Renal pelvis (tissue), 12 donors: Measurements from ENCODE around the gene CIAO2B. TPM values are rescaled to one million over a fixed set of nuclear protein-coding genes. Genes with fewer than 3 reads are reported as not detected.
A peak's percentile ranks its signal among the peaks of the same experiment; 100 is the strongest.
"Not testable (repeated sequence)": the region's sequence is repeated elsewhere in the genome, so short reads cannot be mapped to it uniquely, and the experiment has no call there.

ENCODE experiments used
- DNase-seq: peaks from one replicate; pipeline ENCODE4 v3.0.0-alpha.2; 2013
- long read RNA-seq, 16 experiments: transcript quantifications; one replicate each; lab custom pipeline, GENCODE V29; 2026
- polyA plus RNA-seq, 3 donors: library from polyadenylated mRNA; unstranded; fragments of 120-200 nt; gene quantifications; one replicate each; pipeline ENCODE4 v1.2.1, GENCODE V29; 2013; ENCODE audit not compliant: insufficient read length in 3 of 3

Gene CIAO2B
- 100 to 1,000 TPM in 1 of 3 donors, 10 to 100 TPM in 2; 95.1 to 102 (median 99.3) TPM for polyA plus RNA-seq
- long read RNA-seq, donor 1, transcript CIAO2B-203 (4 exons, 718 nt): minor isoform, 5 of 268 reads
- long read RNA-seq, donor 1, transcript CIAO2B-201 (5 exons, 676 nt): major isoform, 88 of 268 reads
- long read RNA-seq, donor 1, partial matches to known transcripts: 167 of 268 reads
- long read RNA-seq, donor 1, other reads (novel, unspliced or antisense): 8 of 268 reads
- long read RNA-seq, donor 2, transcript CIAO2B-203 (4 exons, 718 nt): minor isoform, 9 of 108 reads
- long read RNA-seq, donor 2, transcript CIAO2B-201 (5 exons, 676 nt): major isoform, 98 of 108 reads
- long read RNA-seq, donor 2, partial matches to known transcripts: 0 of 108 reads
- long read RNA-seq, donor 2, other reads (novel, unspliced or antisense): 0 of 108 reads
- long read RNA-seq, donor 3, transcript CIAO2B-203 (4 exons, 718 nt): minor isoform, 6 of 169 reads
- long read RNA-seq, donor 3, transcript CIAO2B-201 (5 exons, 676 nt): major isoform, 91 of 169 reads
- long read RNA-seq, donor 3, partial matches to known transcripts: 66 of 169 reads
- long read RNA-seq, donor 3, other reads (novel, unspliced or antisense): 5 of 169 reads
- long read RNA-seq, donor 4, transcript CIAO2B-201 (5 exons, 676 nt): major isoform, 111 of 124 reads
- long read RNA-seq, donor 4, transcript CIAO2B-203 (4 exons, 718 nt): minor isoform, 7 of 124 reads
- long read RNA-seq, donor 4, partial matches to known transcripts: 5 of 124 reads
- long read RNA-seq, donor 4, other reads (novel, unspliced or antisense): 0 of 124 reads
- long read RNA-seq, donor 5, transcript CIAO2B-203 (4 exons, 718 nt): minor isoform, 5 of 65 reads
- long read RNA-seq, donor 5, transcript CIAO2B-201 (5 exons, 676 nt): major isoform, 60 of 65 reads
- long read RNA-seq, donor 5, partial matches to known transcripts: 0 of 65 reads
- long read RNA-seq, donor 5, other reads (novel, unspliced or antisense): 0 of 65 reads
- long read RNA-seq, donor 6, transcript CIAO2B-203 (4 exons, 718 nt): minor isoform, 6 of 76 reads
- long read RNA-seq, donor 6, transcript CIAO2B-201 (5 exons, 676 nt): major isoform, 69 of 76 reads
- long read RNA-seq, donor 6, partial matches to known transcripts: 0 of 76 reads
- long read RNA-seq, donor 6, other reads (novel, unspliced or antisense): 0 of 76 reads
- long read RNA-seq, donor 7, transcript CIAO2B-201 (5 exons, 676 nt): major isoform, 140 of 149 reads
- long read RNA-seq, donor 7, transcript CIAO2B-203 (4 exons, 718 nt): minor isoform, 9 of 149 reads
- long read RNA-seq, donor 7, partial matches to known transcripts: 0 of 149 reads
- long read RNA-seq, donor 7, other reads (novel, unspliced or antisense): 0 of 149 reads
- long read RNA-seq, donor 8, transcript CIAO2B-201 (5 exons, 676 nt): major isoform, 39 of 42 reads
- long read RNA-seq, donor 8, partial matches to known transcripts: 0 of 42 reads
- long read RNA-seq, donor 8, other reads (novel, unspliced or antisense): 0 of 42 reads
- long read RNA-seq, donor 9, transcript CIAO2B-203 (4 exons, 718 nt): minor isoform, 8 of 111 reads
- long read RNA-seq, donor 9, transcript CIAO2B-201 (5 exons, 676 nt): major isoform, 93 of 111 reads
- long read RNA-seq, donor 9, partial matches to known transcripts: 10 of 111 reads
- long read RNA-seq, donor 9, other reads (novel, unspliced or antisense): 0 of 111 reads
- long read RNA-seq, donor 10, transcript CIAO2B-201 (5 exons, 676 nt): major isoform, 74 of 81 reads
- long read RNA-seq, donor 10, transcript CIAO2B-203 (4 exons, 718 nt): minor isoform, 7 of 81 reads
- long read RNA-seq, donor 10, partial matches to known transcripts: 0 of 81 reads
- long read RNA-seq, donor 10, other reads (novel, unspliced or antisense): 0 of 81 reads
- long read RNA-seq, donor 11, transcript CIAO2B-201 (5 exons, 676 nt): major isoform, 59 of 67 reads
- long read RNA-seq, donor 11, transcript CIAO2B-203 (4 exons, 718 nt): minor isoform, 8 of 67 reads
- long read RNA-seq, donor 11, partial matches to known transcripts: 0 of 67 reads
- long read RNA-seq, donor 11, other reads (novel, unspliced or antisense): 0 of 67 reads
- long read RNA-seq, donor 12, transcript CIAO2B-203 (4 exons, 718 nt): minor isoform, 7 of 101 reads
- long read RNA-seq, donor 12, transcript CIAO2B-201 (5 exons, 676 nt): major isoform, 90 of 101 reads
- long read RNA-seq, donor 12, partial matches to known transcripts: 0 of 101 reads
- long read RNA-seq, donor 12, other reads (novel, unspliced or antisense): 0 of 101 reads
- long read RNA-seq, donor 13, transcript CIAO2B-201 (5 exons, 676 nt): major isoform, 45 of 54 reads
- long read RNA-seq, donor 13, partial matches to known transcripts: 6 of 54 reads
- long read RNA-seq, donor 13, other reads (novel, unspliced or antisense): 0 of 54 reads
- long read RNA-seq, donor 14: 0 reads
- long read RNA-seq, donor 15: 0 reads
- long read RNA-seq, donor 16, transcript CIAO2B-201 (5 exons, 676 nt): major isoform, 106 of 113 reads
- long read RNA-seq, donor 16, transcript CIAO2B-203 (4 exons, 718 nt): minor isoform, 7 of 113 reads
- long read RNA-seq, donor 16, partial matches to known transcripts: 0 of 113 reads
- long read RNA-seq, donor 16, other reads (novel, unspliced or antisense): 0 of 113 reads

- peak; percentile 89 for DNase-seq
Measured at GRCh38 chr16:66934138-66934838, at the start of gene CIAO2B. Gene CIAO2B (minus strand): TSS chr16:66934402. CDS start chr16:66934364, 38 bp downstream.

DNA sequence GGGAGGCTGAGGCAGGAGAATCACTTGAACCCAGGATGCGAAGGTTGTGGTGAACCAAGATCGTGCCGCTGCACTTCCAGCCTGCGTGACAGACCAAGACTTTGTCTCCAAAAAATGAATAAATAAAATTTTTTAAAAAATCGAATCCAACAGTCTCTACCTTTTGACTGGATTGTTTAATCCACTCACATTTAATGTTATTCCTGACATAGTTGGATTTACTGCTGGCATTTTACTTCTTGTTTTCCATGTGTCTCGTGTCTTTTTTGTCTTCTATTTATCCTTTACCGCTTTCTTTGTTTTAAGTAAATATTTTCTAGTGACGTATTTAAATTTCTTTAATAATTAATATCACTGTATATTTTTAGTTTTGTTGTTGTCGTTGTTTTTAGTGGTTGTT lies 48.8 kb upstream of the CIAO2B start:
- DNase-seq: no peak

GRCh38 chr16:66979011-66979717 lies 45.0 kb upstream of the CIAO2B start:
- DNase-seq: no peak

DNA sequence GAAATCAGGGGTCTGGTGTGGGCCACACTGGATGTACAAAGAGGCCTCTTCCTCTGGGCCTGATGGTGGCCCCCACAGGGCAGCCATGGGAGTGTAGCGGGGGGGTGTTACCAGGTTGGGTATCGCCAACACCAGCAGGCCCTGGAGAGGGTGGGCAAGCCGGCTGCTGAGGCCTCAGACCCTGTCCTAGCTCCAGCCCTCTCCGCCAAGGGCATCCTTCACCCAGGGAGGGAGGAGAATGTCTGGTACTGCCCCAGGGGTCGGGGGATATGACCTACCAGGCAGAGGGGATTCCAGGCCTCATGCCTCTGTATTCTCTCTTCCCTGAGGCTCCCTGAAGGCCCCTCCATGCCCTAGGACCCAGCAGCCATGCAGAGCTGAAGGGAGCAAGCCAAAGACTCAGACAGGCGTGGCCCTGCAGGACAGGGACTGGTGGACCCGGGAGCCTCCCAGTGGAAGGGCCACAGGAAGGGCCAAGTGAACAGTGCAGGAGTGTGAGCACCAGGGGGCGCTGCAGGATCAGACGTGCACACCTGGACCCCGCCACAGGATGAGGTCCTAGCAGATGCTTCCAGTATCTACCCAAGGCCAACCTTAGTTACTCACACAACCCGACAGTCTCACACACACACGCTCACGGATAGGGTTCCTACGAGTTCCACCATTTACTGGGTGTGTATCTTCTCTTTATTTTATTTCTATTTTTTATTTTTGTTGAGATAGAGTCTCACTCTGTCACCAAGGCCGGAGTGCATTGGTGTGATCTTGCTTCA lies 43.3 kb upstream of the CIAO2B start:
- DNase-seq: peak; percentile 70

GRCh38 chr16:66976746-66977145 lies 42.5 kb upstream of the CIAO2B start:
- DNase-seq: no peak

DNA sequence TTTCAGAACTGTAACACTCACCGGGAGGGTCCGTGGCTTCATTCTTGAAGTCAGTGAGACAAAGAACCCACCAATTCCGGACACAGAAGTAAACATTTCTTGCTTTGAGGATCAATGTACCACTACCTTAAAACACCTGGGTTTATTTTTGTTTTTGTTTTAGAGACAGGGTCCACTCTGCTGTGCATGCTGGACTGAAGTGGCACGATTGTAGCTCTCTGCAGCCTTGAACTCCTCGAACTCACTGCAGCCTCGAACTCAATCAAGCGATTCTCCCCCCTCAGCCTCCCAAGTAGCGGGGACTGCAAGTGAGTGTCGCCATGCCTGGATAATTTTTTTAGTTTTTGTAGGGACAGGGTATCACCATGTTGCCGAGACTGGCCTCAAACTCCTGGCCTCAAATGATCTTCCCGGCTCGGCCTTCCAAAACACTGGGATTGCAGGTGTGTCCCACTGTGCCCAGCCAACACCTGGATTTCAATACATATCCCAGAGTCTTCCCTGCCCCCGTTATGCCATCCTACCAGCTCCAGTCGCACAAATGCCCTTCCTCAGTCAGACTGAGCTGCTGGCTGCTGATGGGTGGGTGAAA lies 41.2 kb upstream of the CIAO2B start:
- no peak for DNase-seq

DNA sequence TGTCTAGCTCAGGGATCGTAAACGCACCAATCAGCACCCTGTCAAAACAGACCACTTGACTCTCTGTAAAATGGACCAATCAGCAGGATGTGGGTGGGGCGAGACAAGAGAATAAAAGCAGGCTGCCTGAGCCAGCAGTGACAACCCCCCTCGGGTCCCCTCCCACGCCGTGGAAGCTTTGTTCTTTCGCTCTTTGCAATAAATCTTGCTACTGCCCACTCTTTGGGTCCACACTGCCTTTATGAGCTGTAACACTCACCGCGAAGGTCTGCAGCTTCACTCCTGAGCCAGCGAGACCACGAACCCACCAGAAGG lies 40.7 kb upstream of the CIAO2B start:
- not testable (repeated sequence) for DNase-seq

GRCh38 chr16:66974156-66974931 lies 40.1 kb upstream of the CIAO2B start:
- DNase-seq: not testable (repeated sequence)

DNA sequence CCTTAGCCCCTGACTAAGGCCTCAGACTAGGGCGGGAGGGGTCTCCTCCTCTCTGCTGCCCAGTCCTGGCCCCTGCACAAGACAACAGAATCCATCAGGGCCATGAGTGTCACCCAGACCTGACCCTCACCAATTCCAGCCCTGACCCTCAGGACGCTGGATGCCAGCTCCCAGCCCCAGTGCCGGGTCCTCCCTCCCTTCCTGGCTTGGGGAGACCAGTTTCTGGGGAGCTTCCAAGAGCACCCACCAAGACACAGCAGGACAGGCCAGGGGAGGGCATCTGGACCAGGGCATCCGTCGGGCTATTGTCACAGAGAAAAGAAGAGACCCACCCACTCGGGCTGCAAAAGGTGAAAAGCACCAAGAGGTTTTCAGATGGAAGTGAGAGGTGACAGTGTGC lies 39.5 kb upstream of the CIAO2B start:
- DNase-seq: no peak

DNA sequence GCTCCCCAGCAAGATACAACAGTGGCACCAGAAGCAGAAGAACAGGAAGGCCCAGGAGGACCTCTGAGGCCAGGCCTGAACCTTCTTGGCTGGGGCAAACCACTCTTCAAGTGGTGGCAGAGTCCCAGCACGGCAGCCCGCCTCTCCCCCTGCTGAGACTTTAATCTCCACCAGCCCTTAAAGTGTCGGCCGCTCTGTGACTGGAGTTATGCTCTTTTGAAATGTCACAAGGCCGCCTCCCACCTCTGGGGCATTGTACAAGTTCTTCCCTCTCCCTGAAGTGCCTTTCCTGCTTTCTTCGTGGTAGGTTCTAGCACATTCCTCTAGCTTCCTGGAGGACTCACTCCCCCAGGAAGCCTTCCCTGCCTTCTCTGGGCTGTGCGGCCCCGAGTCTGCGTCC lies 38.8 kb upstream of the CIAO2B start:
- DNase-seq: no peak

DNA sequence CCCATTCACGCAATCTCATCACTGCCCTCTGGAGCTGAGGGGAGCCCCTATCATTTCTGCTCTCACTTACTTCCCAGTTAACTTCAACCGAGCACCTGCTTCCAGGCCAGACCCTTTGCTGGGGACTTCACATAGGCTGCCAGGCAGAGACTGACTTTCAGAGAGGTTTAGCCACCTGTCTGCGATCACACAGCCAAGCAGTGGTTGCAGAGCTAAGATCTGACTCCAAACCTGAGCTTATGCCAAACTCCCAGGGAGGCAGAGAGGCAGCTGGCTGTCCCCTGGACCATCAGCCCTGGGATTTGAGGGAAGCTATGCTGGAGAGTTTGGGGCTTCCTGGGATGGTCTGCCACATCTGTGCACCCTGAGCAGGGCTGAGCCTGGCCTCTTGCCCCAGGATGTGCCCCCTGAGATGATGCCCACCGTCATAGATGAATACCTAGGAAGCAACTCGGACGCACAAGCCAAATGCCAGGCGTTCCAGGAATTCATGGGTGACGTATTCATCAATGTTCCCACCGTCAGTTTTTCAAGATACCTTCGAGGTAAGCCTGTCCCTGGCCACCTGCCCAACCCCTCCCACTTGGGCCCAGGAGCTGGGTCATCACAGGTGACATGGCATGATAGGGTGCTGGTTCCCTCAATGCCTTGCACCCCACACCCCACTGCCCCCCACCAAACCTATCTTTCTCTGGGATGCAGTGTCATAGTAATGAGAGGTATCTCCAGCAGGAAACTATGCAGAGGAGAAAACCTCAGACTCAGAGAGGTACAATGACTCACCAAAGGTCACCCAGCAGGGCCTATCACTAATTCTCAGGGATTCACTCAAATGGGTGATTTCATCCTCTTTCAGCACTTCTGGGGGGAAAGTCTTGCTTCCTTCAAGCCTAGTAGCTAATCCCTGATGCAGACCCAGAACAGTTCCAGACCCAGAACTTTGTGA lies 36.8 kb upstream of the CIAO2B start:
- DNase-seq: no peak

- no peak for DNase-seq
Measured at GRCh38 chr16:66968847-66969246, 34.6 kb upstream of the CIAO2B start.

DNA sequence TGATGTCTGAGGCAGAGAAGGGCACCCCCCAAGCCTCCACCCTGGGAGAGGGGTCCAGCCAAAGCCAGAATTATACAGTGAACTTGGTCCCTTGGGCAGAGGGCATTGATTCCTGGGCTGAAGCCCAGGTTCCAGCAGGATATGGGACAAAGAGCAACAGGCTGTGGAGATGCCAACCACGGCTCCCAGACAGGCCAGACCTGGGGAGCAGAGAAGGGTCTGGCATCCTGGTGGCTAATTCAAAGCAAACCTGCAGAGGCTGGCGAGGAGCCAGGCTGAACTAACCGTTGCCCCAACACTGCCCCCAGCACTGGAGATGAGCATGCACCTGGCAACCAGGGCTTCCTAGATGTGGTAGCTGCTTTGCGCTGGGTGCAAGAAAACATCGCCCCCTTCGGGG lies 29.8 kb upstream of the CIAO2B start:
- DNase-seq: no peak

- no peak for DNase-seq
Measured at GRCh38 chr16:66961914-66962313, 27.7 kb upstream of the CIAO2B start.
